ENCODE measurements around the gene PLA2G4A. TPM values are rescaled to one million over a fixed set of nuclear protein-coding genes. Genes with fewer than 3 reads are reported as not detected.

Gene PLA2G4A
- polyA plus RNA-seq (2013, experiment 1 of 2; ENCODE audit: insufficient read length): 2.8 TPM
- 3.0 TPM for polyA plus RNA-seq (2013, experiment 2 of 2; ENCODE audit: insufficient read length)

DNA sequence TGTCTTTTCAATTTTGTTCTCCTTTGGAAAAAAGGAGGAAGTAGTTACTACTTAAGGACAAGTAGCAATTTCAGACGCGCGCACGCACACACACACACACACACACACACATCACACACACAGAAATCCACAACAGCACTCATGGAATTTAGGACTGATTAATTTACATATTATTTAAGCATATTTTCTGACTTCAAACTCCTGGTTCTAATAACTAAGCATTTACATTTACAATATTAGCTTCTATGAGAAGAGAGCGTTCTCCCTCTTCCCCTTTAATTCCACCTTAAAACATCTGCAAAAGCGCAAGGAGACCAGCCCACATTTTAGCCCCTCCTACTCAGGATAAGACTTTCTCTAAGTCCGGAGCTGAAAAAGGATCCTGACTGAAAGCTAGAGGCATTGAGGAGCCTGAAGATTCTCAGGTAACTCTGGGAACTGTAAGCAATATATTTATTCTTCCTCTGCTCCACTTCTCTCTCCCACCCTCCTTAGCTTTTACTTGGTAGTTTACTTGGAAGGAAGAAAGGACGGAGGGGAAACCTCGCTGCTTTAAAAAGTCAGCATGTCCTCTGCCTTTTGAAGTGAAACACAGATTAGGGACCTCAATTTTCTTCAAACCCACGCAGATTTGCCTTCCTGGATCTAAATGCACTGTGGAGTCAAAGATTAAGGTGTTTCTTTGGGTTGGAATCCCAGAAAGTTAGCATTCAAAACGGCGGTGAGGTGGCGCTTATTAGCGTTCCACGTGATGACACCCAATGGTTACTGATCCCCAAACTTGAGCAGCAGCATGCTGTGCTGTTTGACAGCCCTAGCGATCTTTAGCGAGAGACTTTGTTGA lies at the start of gene PLA2G4A:
Gene PLA2G4A, plus strand, starts transcription at position 339 of the 844 bp plus-strand sequence. CDS start 25,406 bp downstream, outside the sequence.
- DNase-seq: peak; percentile 64

DNA sequence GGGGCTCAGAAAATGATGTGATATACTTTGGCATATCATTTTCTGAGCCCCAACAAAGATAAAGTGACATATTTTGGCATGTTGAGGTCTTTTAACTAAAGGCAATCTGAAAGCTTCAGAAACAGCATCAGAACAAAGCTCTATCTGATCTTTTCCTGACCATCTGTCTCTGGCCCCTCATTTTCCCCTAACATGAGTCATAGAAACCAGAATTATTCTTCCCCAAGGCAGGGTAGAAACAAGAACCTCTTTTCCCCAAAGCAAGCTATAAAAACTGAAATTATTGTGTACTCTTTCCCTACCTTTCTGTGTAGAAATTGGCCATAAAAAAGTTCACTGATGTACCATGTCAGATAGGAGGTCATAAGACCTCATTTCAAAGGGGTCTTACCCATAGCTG lies 48.7 kb upstream of the PLA2G4A start:
- no peak for DNase-seq

DNA sequence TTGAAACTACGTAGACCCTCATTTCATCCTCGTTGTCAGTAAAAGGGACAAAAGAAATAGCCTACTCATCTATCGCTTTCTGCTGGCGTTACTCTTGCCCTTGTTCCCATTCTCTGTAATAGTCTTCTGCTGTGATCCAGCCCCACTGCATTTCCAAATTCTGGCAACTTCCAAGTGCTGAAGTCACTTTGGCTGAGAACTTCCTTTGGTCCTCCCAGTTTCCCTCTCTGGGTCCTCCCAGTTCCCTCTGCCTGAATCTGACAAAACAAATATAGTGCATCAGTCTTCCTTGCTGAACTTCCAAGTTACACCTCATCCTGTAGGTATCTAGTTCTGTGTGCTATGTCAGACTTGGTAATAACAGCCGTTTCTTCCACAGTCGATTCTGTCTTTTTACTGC lies 47.0 kb upstream of the PLA2G4A start:
- DNase-seq: no peak

DNA sequence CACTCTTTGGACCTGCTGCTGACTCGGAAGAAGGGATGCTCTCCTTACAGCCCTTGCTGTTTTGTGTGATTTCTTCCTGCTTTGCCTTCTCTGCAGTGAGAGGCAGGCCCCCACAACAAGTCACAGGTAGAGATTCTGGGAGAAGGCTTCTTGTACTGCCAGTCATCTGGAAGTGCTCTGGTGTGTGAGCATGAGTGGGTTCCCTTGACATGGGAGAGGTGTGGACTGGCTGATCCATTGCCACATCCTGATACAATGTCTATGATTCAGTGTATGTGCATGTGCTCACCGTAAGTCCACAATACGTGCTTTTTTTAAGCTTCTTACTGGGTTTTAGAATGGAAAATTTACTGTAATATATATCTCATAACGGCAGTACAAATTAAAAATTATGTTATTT lies 46.0 kb upstream of the PLA2G4A start:
- peak; percentile 28 for DNase-seq

DNA sequence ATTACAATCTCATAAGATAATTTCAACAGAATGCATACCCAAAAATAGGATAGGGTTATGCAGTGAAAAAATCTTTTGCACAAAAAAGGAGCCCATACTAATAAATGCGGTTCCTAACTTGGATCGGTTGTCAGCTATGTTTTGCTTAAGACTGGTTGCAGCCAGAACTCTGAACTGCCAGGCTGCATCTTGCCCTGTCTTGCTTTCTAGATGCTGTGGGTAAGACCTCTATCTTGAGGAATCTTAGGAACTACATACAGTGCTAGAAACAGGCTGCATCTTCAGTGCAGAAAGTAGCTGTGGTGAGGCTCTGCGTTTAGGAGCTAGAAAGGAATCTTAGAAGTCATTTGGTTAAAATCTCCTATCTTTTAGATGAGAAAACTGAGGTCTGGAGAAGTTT lies 45.6 kb upstream of the PLA2G4A start:
- no peak for DNase-seq

DNA sequence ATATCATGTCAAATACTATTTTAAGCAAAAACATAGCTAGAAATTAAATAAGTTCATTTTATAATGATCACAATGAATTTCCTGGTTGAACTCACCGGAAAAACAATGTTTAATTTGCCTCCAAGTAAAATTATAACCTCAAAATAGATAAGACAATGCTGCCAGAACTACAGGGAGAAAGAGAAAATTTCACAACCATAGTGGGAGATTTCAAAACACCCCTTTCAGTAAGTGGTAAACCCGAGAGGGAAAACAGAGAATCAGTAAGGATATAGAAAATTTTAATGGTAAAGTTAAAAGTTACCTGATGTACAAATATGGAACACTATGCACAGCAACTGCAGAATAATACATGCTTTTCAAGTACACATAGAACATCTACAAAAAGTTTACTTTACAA lies 43.2 kb upstream of the PLA2G4A start:
- no peak for DNase-seq

DNA sequence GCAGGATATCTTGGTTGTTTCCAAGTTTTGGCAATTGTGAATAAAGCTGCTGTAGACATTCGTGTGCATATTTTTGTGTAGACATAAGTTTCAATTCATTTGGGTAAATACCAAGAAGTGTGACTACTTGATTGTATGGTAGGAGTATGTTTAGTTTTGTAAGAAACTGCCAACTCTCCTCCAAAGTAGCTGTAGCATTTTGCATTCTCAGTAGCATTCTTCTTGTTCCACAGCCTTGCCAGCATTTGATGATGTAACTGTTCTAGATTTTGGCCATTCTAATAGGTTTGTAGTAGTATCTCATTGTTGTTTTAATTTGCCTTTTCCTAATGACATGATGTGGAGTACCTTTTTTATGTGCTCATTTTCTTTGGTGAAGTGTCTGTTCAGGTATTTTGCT lies 38.6 kb upstream of the PLA2G4A start:
- no peak for DNase-seq

DNA sequence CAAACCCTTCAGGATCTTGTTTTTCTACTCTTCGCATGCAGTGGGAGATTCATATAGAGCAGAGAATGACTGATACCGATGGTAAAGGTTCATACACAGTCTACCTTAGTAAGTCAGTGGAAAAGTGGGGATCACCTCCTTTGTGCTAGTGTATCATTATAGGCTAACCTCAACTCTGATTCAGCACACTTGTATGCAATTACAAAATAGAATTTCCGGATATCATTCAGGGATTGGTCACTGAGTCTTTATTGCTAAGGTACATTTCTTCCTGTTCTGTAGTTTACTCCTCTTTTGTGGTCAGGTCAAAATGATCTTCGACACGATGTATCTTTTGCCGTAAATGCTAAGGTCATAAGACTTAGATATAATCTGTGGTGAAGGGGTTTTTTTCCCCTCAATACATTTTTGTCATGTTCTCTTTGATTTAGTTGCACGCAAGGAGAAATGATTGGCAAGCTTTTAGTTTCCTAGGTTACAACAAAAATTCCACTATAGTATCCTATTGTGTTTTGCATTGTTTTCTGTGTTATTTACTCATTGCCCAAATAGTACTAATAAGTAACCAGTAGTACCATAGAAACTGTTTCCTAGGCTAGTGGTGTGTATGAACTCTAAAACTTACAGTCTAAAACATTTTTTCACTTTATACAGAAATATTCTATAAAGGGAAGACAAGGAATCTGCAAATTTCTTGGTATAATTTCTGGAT lies 35.7 kb upstream of the PLA2G4A start:
- no peak for DNase-seq

DNA sequence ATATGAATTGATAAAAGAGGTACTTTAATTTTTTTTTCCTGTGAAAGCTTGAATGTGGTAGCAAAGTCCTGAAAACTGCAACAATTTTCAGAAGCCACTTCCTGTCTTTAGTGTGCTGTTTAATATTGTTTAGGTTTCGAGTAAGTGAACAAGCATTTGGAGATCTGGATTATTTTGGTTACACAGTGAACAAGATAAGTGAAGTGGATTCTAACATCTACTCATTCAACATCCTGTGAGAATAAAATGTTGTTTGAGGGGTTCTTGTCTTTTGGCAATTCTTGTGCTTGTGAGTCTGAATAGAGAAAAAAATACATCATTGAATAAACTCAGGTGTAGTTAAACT lies 35.2 kb upstream of the PLA2G4A start:
- DNase-seq: no peak

DNA sequence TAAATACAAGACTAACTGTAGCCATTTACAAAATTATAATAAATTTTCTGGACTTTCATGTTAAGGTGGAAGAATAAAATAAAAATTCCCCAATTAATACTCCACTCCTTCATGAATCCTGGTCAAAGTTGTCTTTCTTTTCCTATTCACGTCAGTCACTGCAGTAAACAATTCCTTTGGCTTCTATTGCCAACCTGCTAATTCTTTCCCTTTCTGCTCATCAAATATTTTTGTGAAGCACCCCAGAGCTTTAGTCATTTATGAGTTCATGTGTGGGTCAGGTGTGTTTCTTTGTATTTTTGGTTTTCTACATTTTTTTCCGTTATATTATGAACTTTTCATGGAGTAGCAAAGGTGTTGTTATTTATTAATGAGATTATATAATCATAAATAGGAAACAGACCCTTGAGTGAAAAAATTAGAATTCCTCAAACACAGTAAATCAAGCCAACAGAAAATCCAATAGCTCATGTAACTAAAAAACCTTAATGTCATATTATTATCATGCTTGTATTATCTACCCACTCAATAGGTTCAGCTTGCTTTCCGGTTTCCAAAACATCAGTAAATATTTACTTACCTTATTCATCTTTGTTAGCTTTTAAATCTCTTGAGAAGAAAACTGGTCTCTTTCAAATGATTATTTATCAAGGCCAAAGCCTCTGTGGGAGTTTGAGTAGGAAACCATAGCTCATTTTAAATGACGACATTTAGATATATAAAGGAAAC lies 29.6 kb upstream of the PLA2G4A start:
- no peak for DNase-seq

DNA sequence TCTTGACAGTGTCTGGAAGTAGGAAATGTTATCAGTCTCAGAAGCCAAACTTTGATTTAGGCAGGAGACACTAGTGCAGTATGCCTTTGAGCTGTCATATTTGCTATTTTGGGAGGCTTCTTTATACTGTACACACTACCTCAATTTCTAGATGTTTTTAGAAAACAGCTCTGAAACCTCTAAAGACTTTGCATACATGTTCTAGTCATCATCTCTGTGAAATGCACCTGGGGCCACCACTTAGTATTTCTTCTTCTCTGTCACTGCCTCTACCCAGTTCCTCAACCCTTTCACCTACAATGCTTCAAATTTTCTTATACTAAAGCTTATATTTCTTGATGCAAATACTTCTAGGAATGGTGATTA lies 29.1 kb upstream of the PLA2G4A start:
- no peak for DNase-seq

DNA sequence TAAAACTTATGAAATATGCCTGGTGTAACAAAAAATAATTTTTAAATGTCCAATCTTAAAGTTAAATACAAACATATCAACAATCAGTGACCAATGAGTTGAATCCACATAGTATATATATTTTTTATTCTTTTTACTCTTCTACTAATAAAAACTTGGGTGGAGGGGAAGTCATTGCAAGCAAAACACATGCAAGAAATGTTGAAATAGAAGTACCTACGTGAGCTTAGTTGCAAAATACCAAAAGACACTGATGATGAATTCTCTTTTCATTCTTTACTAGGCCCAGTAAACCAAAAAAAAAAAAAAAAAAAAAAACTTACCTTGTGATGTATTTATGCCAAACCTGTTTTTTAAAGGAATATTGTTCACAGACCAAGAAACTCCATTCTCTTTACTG lies 26.4 kb upstream of the PLA2G4A start:
- DNase-seq: no peak

DNA sequence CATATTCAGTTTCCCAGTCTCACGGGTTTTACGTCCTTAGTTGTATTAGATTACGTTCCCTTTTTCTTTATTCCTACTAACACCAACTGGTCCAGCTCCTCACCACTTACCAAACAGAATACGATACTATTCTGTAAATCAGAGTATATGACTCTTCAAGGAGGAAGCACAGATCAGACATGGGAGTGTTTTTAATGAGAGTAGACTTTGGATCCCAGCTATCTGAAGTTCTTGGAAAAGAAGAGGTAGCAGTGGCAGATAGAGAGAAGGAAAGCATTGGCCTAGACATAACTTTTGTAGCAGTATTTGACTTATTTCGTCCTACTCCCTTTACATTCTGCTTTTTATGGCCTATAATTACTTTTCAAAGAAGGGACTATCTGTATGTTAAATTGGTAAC lies 24.1 kb upstream of the PLA2G4A start:
- DNase-seq: no peak

DNA sequence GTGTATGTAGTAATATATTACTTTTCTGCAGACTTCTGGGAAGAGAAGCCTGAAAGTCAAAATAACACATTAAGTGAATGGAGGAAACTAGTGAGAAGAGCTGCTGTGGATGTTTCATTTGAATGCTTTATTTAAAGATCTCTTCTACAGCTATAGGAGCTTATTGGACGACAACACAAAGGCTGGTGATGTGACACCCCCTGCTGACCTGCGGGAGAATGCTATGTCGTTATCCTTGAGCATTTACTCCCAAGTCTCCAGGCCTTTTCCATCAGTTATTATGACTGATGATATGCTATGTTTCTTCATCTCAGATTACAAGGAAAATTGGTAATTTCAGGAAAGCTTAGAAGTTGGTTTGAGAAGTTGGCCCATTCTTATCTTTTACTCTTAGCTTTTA lies 22.3 kb upstream of the PLA2G4A start:
- peak; percentile 14 for DNase-seq

DNA sequence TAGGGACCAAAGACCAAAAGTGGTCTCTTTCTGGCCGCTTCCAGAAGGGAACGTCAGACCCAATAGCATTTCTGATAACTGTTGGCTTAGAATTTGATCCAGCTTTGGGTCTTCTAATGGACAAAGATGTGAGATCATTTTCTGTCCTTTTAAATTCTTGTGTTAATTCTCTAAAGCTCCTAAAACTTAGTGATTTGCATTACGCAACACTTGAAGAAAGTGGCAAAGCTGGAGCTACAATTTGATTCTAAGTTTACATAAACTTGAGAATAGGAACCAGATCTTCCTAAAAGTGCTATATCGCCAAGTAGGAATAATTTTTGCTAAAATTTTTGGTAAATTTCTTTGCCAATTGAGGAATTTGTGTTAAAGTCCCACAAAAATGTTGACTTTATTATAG lies 21.6 kb upstream of the PLA2G4A start:
- no peak for DNase-seq

DNA sequence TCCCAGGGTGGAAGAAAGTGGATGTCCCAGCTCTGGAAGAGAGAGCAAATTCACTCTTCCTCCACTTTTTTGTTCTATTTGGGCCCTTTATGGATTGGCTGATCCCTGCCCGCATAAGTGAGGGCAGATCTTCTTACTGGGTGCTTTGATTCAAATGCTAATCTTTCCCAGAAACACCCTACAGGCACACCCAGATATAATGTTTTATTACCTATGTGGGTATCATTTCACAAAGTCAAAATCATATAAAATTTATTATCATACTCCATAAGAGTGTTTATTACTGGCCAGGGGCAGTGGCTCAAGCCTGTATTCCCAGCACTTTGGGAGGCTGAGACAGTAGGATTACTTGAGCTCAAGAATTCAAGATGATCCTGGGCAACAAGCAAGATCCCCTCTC lies 16.9 kb upstream of the PLA2G4A start:
- no peak for DNase-seq

DNA sequence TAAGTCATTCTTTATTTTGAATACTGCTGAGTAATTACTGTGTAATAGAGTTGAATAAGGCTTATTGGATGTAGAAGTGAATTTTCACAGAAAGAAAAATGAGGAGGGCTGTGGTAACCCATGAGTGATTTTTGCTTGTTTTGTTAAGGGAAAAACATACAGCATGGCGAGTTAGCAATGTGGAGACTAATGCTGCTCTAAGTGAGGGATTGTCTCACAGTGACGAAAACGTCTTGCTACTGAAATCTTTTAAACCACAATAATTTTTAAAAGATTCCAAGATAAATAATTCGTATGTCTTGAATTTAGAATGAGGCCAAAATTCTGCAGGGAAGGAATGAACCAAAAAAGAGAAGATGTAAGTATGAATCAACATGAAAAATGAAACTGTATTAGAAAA lies 16.2 kb upstream of the PLA2G4A start:
- DNase-seq: peak; percentile 90

DNA sequence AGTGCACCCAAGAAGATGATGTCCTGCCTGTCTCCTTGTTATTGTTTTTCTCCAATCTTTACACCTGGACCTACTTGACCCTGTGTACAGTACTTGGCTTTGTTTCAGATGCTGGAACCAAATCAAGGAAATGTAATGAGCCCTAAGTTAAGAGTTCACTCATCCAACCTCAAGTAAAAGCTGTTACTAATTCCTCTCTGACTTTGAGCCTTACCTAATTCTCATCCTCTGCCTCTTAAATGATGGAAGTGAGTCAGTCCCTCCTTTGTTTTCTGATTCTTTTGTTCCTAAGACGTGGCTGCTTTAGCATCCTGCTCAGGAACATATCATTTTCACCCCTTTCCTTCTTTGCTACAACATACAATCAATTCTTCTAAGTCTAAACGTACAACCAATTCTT lies 15.3 kb upstream of the PLA2G4A start:
- peak; percentile 6 for DNase-seq

DNA sequence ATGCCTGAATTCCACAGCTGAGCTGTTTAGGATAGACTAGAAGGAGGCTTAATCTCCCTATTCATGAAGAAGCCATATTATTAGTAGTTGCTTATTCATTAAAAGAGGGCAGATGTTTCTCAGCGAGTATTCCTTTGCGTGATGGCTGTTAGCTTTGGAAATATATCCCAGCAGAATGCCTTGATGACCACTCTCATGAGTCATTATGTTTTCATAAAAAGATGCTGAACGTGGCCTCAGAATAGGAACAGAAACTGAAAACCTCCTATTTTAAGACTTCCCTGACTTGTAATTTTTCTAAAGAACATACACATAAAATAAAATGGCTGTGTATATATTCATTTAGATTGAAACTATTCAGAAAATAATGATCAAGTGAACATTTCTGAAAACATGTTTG lies 9.6 kb upstream of the PLA2G4A start:
- peak; percentile 67 for DNase-seq

DNA sequence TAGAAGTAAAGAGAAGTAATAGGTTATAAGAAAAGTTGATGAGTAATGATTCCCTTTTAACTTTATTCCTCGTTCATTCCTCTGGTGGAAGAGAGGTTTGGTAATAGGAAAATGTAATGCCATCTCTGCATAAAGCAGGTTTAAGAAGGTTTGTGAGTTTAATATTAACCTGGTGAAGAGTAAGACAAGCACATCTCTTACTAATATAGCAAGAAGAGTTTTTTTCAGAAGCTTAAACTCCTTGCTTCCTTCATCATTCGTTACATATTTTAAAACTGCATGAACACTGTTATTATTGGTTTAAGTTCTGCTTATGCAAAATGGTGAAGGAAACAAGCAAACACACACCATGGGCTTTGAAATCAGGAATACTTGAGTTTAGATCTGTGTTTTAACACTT lies 9.2 kb upstream of the PLA2G4A start:
- DNase-seq: no peak

DNA sequence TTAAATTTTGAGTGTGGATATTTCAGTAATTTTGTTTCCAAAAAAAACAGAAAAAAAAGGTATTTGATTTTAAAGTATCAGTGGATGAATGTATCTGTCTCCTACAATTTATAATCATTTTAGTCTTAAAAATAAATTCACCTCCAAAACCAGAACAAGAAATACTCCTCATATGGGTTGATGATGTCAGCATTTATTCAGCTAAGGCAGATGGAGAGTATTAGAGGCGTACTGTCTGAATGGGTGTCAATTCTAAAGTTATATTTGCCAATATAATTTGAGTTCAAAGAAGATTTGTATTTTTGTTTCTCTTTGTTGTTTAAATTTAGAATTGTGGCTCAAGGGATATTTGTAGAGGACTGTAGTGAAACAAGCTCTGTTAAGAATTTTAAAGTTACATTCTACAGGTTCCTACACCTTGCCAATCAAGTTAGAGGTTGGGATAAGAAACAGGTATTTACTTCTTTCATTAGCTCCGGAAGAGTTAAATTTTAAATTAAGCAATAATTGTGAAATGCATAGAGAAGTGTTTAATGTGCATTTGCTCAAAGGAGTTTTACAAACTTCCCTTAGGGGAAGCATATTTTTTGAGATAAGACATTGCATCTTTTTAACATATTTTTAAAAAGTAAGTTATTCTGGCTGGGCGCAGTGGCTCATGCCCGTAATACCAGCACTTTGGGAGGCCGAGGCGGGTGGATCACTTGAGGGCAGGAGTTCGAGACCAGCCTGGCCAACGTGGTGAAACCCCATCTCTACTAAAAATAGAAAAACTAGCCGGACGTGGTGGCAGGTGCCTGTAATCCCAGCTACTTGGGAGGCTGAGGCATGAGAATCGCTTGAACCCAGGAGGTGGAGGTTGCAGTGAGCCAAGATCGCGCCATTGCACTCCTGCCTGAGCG lies 1.2 kb downstream of the PLA2G4A start:
- DNase-seq: no peak

DNA sequence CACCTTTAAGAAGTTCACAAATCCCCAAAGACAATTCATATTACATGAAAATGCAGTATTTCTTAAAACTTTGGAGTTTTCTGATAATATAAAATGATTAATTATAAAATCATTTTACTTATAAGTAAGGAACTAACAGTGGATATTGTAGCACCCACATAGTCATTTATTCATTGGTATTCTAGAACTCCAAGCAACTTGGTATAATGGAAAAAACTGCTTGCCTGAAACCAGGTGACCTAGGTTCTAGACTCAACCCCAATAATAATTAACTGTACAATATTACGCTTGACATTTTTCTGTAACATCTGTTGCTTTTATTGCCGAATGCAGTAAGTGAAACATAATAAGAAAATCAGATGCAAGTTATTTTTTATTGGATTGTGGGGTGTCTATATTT lies 2.4 kb downstream of the PLA2G4A start:
- no peak for DNase-seq
